GM21786 (cell line): ENCODE data around the gene TCF12.
"Not testable (repeated sequence)": the region's sequence is repeated elsewhere in the genome, so short reads cannot be mapped to it uniquely, and the experiment has no call there.

ENCODE experiments used
- ATAC-seq: cut with Tn5 transposase; IDR thresholded peaks from one replicate; pipeline ENCODE4 v1.9.1; 2021; ENCODE audit not compliant: unreplicated experiment

TCF12 gene

DNA sequence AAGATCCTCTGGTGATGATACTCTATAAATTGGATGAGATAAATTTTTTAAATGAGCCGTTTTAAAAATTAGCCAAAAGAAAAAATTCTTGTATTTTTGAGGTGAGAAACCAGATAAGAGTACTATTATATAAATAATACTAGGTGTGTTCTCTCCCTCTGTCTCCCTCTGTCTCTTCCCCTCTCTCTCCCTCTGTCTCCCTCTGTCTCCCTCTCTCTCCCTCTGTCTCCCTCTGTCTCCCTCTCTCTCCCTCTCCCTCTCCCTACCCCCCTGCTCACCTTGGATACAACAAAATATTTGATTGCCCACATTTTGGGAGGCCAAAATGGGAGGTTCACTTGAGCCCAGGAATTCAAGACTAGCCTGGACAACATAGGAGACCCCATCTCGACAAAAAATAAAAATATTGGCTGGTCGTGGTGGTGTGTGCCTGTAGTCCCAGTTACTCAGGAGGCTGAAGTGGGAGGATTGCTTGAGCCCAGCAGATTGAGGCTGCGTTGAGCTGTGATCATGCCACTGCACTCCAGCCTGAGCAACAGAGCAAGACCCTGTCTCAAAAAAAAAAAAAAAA lies 168.5 kb downstream of the TCF12 start:
- ATAC-seq = no peak

DNA sequence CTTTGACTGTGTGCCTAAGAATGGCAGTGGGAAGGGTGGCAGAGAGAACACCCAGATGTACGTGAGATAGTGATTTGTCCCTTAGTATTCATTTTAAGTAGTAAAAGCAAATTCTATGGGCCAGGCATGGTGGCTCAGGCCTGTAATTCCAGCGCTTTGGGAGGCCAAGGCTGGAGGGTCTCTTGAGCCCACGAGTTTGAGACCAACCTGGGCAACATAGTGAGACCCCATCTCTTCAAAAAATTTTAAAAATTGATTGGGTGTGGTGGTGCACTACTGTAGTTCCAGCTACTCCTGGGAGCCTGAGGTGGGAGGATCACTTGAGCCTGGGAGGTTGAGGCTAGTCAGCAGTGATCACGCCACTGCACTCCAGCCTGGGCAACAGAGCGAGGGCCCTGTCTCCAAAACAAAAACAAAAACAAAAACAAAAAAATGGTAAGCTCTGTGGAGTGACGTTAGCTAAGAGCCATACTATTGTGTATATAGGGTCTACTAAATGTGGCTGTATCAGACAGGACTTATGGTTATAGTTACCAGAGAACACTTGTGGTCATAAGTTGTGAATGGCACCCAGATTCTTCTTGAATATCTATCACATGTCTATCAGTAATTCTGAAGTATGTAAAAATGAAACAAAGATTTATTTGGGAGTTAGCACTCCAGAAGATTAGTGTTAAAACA lies 171.5 kb downstream of the TCF12 start:
- ATAC-seq = no peak

DNA sequence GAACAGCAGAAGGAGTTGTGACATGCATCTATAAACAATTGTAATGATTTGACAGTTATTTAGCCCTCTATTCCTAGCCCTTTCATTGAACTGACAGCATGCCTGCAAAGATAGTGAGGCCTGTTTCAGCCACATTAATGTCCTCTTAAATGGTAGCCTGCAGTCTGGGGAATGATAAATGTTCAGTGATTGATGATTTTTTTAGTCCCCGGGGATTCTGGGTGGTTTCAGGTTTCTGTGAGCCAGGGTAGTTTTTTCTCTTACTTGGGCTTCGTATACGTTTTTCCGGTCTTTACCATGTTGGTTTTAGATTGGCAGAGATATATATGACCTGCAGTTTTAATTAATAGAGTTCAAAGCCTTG lies 172.0 kb downstream of the TCF12 start:
- no peak for ATAC-seq

GRCh38 chr15:57091636-57092035 lies 173.2 kb downstream of the TCF12 start:
- no peak for ATAC-seq

DNA sequence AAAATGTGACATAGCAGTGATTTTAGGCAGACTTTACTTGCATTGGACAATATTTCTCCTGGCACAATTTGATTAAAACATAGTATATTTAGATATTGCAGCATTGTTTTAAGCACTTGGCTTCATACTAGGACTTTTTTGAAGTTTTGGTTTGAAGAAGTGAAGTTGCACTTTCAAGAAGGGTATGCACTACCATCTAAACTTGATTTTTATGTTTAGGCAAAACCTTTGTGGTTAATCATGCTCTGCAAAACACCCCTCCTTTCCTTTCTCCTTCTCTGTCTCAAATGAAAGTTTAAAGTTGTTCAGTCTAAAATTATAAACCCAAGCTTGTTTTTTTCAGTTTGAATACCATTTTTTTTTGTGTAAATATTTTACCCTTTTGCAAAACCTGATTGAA lies 173.8 kb downstream of the TCF12 start:
- ATAC-seq = no peak

DNA sequence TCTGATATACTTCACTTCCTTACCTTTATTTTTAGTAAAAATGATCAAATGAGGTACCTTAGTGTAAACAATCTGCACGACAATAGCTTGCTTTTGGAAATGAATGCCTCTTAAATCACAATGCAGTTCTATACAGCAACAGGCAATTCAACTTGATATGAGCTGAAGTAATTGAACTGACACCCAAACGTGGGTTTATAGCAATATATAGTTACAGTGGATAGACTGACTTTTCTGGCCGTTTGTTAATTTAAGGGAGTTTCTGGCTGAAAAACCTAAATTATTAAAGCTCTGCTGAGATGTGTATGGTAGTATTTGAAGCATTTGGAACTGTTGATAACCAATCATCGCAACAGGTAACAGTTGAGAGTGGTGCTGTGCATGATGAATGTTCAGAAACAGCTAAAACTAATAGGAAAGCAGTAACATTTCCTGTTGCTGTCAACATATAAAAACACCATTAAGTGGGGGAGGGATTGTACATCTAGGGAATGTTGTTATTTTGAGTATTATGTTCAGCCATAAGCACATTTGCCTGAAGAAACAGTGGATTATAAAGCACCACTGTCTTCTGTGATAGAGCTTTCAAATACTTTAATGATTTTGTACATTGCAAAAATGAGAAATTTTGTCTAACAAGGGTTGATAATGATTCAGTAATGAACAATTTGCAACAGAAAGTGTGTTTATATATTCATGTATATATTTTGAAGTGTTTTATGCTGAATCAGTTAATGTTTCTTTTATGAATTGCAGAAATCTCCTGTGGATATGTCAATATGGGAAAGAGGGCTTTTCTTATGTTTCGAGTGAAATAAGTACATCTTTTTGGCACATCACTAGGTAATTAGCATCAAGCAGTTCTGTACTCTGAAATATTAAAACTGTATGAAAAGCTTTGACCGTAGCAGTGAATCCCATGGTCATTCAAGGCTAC lies 176.1 kb downstream of the TCF12 start:
- no peak for ATAC-seq

DNA sequence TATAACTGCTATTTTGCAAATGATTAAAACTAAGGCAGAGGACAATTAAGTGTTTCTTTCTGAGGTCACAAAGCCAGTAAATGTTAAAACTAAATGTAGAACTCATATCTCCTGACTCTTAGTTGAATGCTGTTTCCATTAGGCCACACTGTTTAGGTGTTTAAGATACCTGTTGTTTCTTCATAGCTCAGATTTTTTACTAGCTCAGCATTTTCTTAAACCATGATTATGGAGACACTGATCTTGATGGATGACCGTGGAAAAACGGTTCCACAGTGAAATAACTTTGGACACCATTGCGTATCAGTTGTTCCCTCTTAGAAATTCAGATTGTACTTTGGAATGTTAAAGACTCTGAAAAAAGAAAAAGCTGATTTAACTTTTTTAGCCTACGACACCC lies 177.5 kb downstream of the TCF12 start:
- no peak for ATAC-seq

GRCh38 chr15:57097246-57097645 lies 178.8 kb downstream of the TCF12 start:
- ATAC-seq = no peak

DNA sequence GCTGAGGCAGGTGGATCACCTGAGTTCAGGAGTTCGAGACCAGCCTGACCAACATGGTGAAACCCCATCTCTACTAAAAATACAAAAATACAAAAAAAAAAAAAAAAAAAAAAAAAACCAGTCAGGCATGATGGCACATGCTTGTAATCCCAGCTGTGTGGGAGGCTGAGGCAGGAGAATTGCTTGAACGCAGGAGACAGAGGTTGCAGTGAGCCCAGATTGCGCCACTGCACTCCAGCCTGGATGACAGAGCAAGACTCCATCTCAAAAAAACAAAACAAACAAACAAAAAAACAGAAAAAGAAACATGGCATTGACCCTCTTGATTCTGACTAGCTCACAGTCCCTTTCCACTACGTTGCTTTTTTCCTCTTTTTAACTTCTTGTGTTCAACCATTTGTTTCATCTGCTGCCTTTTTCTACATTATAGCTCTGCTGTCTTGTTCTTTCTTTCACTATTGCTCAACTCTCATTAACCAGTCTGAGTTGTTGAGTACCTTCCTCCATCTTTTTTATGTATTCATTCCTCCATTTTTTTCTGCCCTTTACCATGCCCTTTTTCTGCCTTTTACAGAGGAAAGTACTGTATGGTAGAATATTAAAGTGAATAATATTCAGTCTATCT lies 179.6 kb downstream of the TCF12 start:
- ATAC-seq = not testable (repeated sequence)

GRCh38 chr15:57098896-57099295 lies 180.5 kb downstream of the TCF12 start:
- no peak for ATAC-seq

GRCh38 chr15:57100136-57100539 lies 181.7 kb downstream of the TCF12 start:
- ATAC-seq = no peak

DNA sequence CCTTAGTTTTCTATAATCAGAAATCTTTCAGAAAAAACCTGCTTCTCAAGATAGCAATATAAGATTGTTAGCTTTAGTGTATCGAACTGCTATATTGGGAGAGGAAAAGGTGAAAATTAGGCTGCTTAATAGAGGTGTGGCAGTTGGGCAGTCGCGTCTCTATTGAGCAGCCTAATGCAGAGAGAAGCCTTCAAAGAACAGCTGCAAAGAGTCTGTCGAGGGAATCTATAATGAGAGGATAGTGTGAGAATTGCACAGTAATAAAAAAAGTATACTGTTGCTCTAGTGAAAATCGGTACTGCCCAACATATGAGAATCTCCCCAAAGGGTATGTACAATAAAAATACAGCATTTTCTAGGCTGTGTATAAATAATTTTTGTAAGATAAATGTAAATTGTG lies 184.4 kb downstream of the TCF12 start:
- ATAC-seq = no peak

DNA sequence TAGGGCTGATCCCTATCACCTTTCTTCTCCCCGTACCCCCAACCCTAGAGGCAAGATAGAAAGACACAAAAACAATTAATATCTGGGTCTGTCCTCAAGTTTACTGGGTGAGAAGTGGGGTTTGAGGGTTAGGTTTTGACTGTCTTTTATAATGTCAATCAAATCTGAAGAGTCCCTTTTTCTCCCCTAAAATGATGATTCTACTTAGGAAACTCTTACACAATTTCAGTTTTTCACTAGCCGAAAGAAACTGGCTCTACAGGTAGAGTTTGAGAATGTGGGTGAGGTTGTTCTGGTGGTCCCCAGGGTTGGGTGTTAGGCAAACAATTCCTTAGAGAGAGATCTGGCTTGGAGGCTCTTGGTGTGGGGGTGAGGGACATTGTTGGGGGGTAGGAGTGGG lies 189.9 kb downstream of the TCF12 start:
- ATAC-seq = no peak

DNA sequence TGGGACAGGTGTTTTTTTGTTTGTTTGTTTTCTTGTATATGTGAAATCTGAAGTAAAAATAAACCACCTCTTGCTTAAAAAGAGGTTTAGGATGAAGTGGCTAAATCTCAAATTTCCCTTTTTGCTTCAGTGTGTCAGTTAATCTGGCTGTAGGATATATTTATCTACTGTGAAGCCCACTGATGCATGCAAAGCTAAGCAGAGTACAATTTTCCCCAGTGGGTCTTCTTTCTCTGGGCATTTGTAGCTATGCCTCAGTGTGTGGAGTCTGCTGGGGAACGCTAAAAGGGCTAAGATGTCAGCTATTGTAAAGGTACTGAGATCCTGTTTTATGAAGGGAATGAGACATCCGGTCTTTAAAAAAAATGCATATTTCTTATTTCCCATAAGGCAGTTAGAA lies 190.6 kb downstream of the TCF12 start:
- no peak for ATAC-seq

DNA sequence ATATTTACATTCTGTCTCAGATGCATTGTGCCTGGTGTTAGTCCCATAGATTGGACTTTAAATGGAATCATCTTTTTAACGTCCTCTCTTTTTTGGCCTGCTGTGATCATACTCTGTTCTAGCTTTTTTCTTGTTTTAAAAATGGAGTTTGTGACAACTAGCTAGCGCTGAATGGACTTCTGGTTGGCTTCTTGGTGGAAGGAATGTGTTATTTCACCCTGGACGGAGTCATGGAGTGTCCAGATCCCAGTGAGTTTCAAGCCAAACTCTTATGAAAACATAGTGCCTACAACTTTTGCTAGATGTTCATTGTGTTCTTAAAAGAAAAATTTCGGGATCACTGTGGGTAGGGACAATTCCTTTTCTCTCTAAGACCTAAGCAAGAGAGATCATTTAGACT lies 192.6 kb downstream of the TCF12 start:
- no peak for ATAC-seq

- ATAC-seq = no peak
Measured at GRCh38 chr15:57112178-57112577, 193.7 kb downstream of the TCF12 start.

GRCh38 chr15:57114070-57114469 lies 195.6 kb downstream of the TCF12 start:
- ATAC-seq = no peak

GRCh38 chr15:57118013-57118799 lies 199.8 kb downstream of the TCF12 start:
- ATAC-seq = no peak

GRCh38 chr15:57122080-57122840 lies 203.8 kb downstream of the TCF12 start:
- ATAC-seq = no peak

- no peak for ATAC-seq
Measured at GRCh38 chr15:57124036-57124435, 205.6 kb downstream of the TCF12 start.
